Stimulated activated naive CD8-positive, alpha-beta T cell treated with anti-CD3 and anti-CD28 coated beads, Interleukin-15, amount 100 ng/mL, for 72 hours (primary cell): Measurements from ENCODE around the gene EPAS1.
A peak's percentile ranks its signal among the peaks of the same experiment; 100 is the strongest.
"Not testable (repeated sequence)": the region's sequence is repeated elsewhere in the genome, so short reads cannot be mapped to it uniquely, and the experiment has no call there.

ENCODE experiments used
- ATAC-seq: fragments of 150-1000 bp; cut with Tn5 transposase; 2 replicates; pipeline ENCODE4 v1.10.0; 2021; ENCODE audit warnings: mild to moderate bottlenecking, moderate library complexity
- DNase-seq, 2 donors: peaks; one replicate each; pipeline ENCODE4 v3.0.0; 2021 to 2022
- H3K27ac Mint-ChIP-seq, 2 donors: one replicate each; pipeline ENCODE4 v1.8.0; 2022; ENCODE audit warnings: mild to moderate bottlenecking in 2 of 2, mixed read lengths in 2 of 2, moderate library complexity in 2 of 2
- H3K27me3 Mint-ChIP-seq: one replicate; pipeline ENCODE4 v1.8.0; 2022; ENCODE audit warnings: mixed read lengths
- H3K4me1 Mint-ChIP-seq: one replicate; pipeline ENCODE4 v1.8.0; 2022; ENCODE audit warnings: mild to moderate bottlenecking, mixed read lengths
- H3K4me3 Mint-ChIP-seq, 2 donors: one replicate each; pipeline ENCODE4 v1.8.0; 2022; ENCODE audit warnings: mild to moderate bottlenecking in 2 of 2, mixed read lengths in 2 of 2, moderate library complexity in 1 of 2
- H3K9me3 Mint-ChIP-seq, 2 donors: one replicate each; pipeline ENCODE4 v1.8.0; 2022; ENCODE audit warnings: mixed read lengths in 2 of 2

Gene EPAS1

GRCh38 chr2:46393865-46394264, 96.7 kb downstream of the EPAS1 start:
- Mint-ChIP-seq H3K4me3 (no peak overlapping the region), H3K9me3 (no peaks in the 10 kb centered on the region), H3K27ac (no peak overlapping the region), H3K4me1 (peaks cover 9% of the 10 kb centered on the region), H3K27me3 (peaks cover 8% of the 10 kb centered on the region)
- ATAC-seq (no peak), DNase-seq (no peak)

- H3K9me3 Mint-ChIP-seq = no peaks in the 10 kb centered on the region
- peak in 1 of 2 donors; percentile 29 for DNase-seq
- H3K4me3 Mint-ChIP-seq = peak overlapping the region in 1 of 2 donors; percentile 11
- no peak overlapping the region for H3K27ac Mint-ChIP-seq
- H3K4me1 Mint-ChIP-seq = peaks cover 9% of the 10 kb centered on the region
- H3K27me3 Mint-ChIP-seq = peaks cover 8% of the 10 kb centered on the region
- ATAC-seq = peak; percentile 73
These were observed 97.7 kb downstream of the EPAS1 start for GRCh38 chr2:46394649-46395510.

GRCh38 chr2:46395730-46396129, 98.5 kb downstream of the EPAS1 start:
- DNase-seq, H3K4me3 Mint-ChIP-seq, H3K9me3 Mint-ChIP-seq, H3K4me1 Mint-ChIP-seq, ATAC-seq, H3K27ac Mint-ChIP-seq, H3K27me3 Mint-ChIP-seq: not testable (repeated sequence)

DNA sequence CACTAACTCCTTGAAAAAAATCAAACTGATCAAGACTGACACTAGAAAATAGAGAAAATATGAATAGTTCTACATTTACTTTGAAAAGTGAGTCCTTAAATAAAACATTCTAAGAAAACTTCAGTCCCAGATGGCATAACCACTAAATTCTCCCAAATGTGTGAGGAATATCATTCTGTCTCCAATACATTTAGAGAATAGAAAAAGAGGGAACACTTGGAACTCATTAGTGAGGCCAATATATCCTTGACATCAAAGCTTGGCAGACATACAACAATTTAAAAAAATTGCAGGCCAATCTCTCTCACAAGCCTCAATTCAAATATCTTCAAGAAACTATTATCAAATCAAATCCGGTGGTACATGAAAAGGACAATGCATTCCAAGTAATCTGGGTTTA, 102.8 kb downstream of the EPAS1 start:
- ATAC-seq (no peak), DNase-seq (no peak)
- Mint-ChIP-seq H3K27me3 (no peaks in the 10 kb centered on the region), H3K27ac (no peak overlapping the region), H3K4me1 (peaks cover 5% of the 10 kb centered on the region), H3K4me3 (no peak overlapping the region), H3K9me3 (no peaks in the 10 kb centered on the region)

- Mint-ChIP-seq H3K4me3 (no peak overlapping the region), H3K4me1 (no peaks in the 10 kb centered on the region), H3K27me3 (no peaks in the 10 kb centered on the region), H3K9me3 (no peaks in the 10 kb centered on the region), H3K27ac (no peak overlapping the region)
- ATAC-seq = no peak
- DNase-seq = no peak
These were observed 105.7 kb downstream of the EPAS1 start for GRCh38 chr2:46402874-46403273.

- no peak for DNase-seq
- H3K27ac Mint-ChIP-seq = no peak overlapping the region
These were observed 107.1 kb downstream of the EPAS1 start for GRCh38 chr2:46404181-46404759.

DNA sequence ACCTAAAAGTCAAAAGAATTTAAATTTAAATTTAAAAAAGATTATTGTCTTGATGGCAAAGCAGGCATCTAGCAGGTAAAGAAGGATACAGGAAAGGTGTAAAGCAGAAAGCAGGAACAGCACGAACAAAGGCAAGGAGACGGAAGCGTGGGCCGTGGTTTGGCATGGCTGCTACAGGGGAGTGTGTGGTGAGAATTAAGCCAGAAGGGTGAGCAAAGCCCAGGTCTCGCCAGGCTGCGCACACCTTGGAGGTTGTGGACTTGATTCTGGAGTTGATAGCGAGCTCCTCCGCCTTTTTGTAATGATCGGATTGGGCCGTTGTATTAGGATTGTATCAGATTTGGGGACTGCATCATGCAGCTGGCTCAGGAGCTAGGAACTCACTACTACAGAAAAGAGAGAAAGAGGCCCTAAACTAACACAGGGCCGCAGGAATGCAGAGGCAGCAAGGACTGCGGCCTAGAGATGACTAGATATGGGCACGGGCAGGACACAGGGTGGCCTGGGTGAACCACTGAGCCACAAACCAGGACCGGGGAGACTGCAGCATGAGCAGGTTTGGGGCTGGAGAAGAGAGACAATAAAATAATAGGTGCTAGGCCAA, 110.7 kb downstream of the EPAS1 start:
- no peaks in the 10 kb centered on the region for H3K27me3 Mint-ChIP-seq
- H3K27ac Mint-ChIP-seq = no peak overlapping the region
- ATAC-seq = no peak
- no peaks in the 10 kb centered on the region for H3K9me3 Mint-ChIP-seq
- H3K4me1 Mint-ChIP-seq = no peaks in the 10 kb centered on the region
- no peak for DNase-seq
- no peak overlapping the region for H3K4me3 Mint-ChIP-seq

More at GRCh38 chr2:46404181-46404759, 107.1 kb downstream of the EPAS1 start:
- Mint-ChIP-seq H3K9me3 (no peaks in the 10 kb centered on the region), H3K27me3 (no peaks in the 10 kb centered on the region), H3K4me3 (no peak overlapping the region), H3K4me1 (no peaks in the 10 kb centered on the region)
- ATAC-seq = no peak

DNA sequence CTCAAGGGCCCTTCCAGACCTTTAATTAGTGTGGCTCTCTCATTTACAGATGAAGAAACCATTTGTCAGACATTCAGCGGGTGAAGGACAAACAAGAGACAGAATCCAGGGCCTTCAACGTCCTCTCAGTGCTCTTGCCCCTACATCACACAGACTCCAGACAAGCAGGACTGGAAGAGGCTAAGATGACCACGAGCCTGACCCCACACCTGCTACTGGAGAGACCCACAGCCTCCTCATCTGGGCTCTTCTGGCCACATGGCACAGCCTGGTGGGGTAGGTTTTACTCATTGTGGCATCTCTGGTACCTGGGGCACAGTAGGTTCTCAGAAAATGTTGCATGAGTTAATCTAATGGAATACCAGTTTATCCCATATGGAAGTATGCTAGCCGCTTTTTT, 112.5 kb downstream of the EPAS1 start:
- Mint-ChIP-seq H3K27me3 (no peaks in the 10 kb centered on the region), H3K9me3 (peaks cover 0 to under 1% of the 10 kb centered on the region in 2 donors), H3K4me3 (no peak overlapping the region), H3K27ac (no peak overlapping the region), H3K4me1 (no peaks in the 10 kb centered on the region)
- no peak for DNase-seq
- no peak for ATAC-seq

- Mint-ChIP-seq H3K4me1 (no peaks in the 10 kb centered on the region), H3K4me3 (no peak overlapping the region), H3K27me3 (no peaks in the 10 kb centered on the region), H3K9me3 (peaks cover 6 to 9% of the 10 kb centered on the region in 2 donors), H3K27ac (peak overlapping the region; percentile 50 to 57)
- ATAC-seq (no peak), DNase-seq (no peak)
These were observed 113.4 kb downstream of the EPAS1 start for GRCh38 chr2:46410273-46411244.

GRCh38 chr2:46411245-46411641, 114.0 kb downstream of the EPAS1 start:
- Mint-ChIP-seq H3K9me3 (peaks cover 13 to 16% of the 10 kb centered on the region in 2 donors), H3K27ac (no peak overlapping the region), H3K27me3 (no peaks in the 10 kb centered on the region), H3K4me3 (no peak overlapping the region), H3K4me1 (no peaks in the 10 kb centered on the region)
- no peak for ATAC-seq
- DNase-seq = no peak

GRCh38 chr2:46411985-46412384, 114.8 kb downstream of the EPAS1 start:
- Mint-ChIP-seq H3K4me3 (no peak overlapping the region), H3K4me1 (no peaks in the 10 kb centered on the region), H3K9me3 (peaks cover 20 to 23% of the 10 kb centered on the region in 2 donors), H3K27me3 (no peaks in the 10 kb centered on the region), H3K27ac (no peak overlapping the region)
- no peak for DNase-seq
- no peak for ATAC-seq

DNA sequence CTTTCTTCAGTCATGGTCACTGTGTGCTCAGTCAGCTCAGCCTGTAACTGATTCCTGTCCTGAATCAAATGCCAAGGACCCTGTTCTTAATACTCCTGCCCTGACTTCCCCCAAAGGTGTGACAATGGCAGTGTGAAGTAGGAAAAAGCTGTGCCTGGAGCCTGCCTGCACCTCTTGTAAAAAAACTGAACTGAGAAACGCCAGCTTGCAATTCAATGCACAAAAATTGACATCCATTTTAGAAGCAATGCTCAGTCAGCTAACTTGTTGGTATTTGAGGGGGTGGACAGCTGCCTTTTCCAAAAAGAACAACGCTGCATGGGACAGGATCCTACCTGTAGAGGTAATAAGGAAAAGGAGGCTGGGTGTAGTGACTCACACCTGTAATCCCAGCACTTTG, 115.9 kb downstream of the EPAS1 start:
- Mint-ChIP-seq H3K27me3 (no peaks in the 10 kb centered on the region), H3K4me3 (no peak overlapping the region), H3K4me1 (no peaks in the 10 kb centered on the region), H3K9me3 (peaks cover 28 to 34% of the 10 kb centered on the region in 2 donors), H3K27ac (no peak overlapping the region)
- DNase-seq (no peak), ATAC-seq (no peak)

DNA sequence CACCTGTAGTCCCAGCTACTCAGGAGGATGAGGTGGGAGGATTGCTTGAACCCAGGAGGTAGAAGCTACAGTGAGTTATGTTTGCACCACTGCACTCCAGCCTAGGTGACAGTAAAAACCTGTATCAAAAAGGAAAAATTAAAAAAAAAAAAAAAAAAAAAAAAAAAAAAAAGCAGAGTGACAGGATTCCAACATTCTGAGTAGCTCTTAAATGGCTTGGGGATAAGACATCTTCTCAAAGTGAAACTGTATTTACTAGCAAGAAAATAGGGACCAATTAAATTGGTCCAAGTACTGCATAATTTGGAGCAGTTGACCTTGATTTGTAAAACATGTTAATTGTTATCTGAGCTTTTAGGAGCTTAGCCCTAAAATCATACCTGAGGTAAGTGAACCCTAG, 116.4 kb downstream of the EPAS1 start:
- Mint-ChIP-seq H3K4me3 (no peak overlapping the region), H3K27ac (no peak overlapping the region), H3K27me3 (no peaks in the 10 kb centered on the region), H3K9me3 (peaks cover 31 to 40% of the 10 kb centered on the region in 2 donors), H3K4me1 (no peaks in the 10 kb centered on the region)
- ATAC-seq (no peak), DNase-seq (no peak)

DNA sequence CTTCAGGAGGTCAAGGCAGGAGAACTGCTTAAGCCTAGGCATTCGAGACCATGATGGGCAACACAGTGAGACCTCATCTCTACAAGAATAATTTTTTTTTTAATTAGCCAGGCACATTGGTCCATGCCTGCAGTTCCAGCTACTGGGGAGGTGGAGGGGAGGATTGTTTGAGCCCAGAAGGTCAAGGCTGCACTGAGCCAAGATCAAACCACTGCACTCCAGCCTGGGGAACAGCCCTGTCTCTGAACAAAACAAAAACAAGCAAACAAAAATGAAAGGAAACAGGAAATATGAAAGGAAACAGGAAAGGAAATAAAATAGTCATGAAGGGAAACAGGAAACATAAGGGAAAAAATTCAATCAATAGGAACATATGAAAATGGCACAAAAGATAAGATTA, 117.5 kb downstream of the EPAS1 start:
- ATAC-seq = no peak
- Mint-ChIP-seq H3K4me1 (no peaks in the 10 kb centered on the region), H3K4me3 (no peak overlapping the region), H3K9me3 (peaks cover 31 to 50% of the 10 kb centered on the region in 2 donors), H3K27ac (no peak overlapping the region), H3K27me3 (no peaks in the 10 kb centered on the region)
- DNase-seq = no peak

DNA sequence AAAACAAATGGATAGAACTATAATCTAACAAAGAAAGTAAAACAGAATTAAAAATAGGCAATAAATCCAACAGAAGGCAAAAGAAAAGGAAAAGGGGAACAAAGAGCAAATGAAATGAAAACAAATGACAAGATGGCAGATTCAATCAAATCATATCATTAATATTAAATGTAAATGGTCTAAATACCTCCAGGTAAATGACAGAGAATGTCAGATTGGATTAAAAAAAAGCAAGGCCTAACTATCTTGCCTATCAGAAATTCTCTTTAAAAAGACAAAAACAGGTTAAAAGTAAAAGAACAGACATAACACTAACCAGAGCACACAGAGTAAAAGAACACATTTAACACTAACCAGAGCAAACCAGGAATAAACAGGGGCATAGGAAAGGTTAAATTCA, 119.1 kb downstream of the EPAS1 start:
- no peak for DNase-seq
- no peak for ATAC-seq
- Mint-ChIP-seq H3K4me3 (no peak overlapping the region), H3K9me3 (peaks cover 31 to 51% of the 10 kb centered on the region in 2 donors), H3K27me3 (no peaks in the 10 kb centered on the region), H3K4me1 (no peaks in the 10 kb centered on the region), H3K27ac (no peak overlapping the region)
